ENCODE data around the gene PDCD7.

DNA sequence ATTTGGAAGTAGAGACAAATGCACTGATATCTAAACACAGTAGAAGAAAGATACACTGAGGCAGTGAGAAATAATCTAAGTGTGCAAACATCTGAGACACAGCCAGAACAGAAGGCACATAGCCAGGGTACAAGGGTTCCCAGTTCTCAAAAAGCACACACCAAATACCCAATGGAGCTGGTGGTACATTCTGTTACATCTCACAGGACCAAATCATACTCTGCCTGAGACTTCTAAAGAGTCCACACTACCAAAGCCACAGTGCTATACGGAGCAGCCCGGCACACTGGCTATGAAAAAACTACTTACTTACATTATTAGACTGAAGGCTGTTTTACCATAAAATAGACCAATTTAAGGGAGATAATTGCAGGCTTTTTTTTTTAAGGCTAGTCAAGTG lies 32.3 kb upstream of the PDCD7 start:
- TF ChIP-seq, protein P1, sequence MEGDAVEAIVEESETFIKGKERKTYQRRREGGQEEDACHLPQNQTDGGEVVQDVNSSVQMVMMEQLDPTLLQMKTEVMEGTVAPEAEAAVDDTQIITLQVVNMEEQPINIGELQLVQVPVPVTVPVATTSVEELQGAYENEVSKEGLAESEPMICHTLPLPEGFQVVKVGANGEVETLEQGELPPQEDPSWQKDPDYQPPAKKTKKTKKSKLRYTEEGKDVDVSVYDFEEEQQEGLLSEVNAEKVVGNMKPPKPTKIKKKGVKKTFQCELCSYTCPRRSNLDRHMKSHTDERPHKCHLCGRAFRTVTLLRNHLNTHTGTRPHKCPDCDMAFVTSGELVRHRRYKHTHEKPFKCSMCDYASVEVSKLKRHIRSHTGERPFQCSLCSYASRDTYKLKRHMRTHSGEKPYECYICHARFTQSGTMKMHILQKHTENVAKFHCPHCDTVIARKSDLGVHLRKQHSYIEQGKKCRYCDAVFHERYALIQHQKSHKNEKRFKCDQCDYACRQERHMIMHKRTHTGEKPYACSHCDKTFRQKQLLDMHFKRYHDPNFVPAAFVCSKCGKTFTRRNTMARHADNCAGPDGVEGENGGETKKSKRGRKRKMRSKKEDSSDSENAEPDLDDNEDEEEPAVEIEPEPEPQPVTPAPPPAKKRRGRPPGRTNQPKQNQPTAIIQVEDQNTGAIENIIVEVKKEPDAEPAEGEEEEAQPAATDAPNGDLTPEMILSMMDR (IDR thresholded peaks at IDR 0.05; ENCODE audit: low read length), result no peak
- no peak for TF ChIP-seq EZH2 (IDR thresholded peaks at IDR 0.05; ENCODE audit: borderline replicate concordance, low read length)
